ENCODE data around the gene IARS1. TPM values are rescaled to one million over a fixed set of nuclear protein-coding genes. Genes with fewer than 3 reads are reported as not detected.

IARS1 gene
- total RNA-seq, 1 donor from 2014 or later = 227 TPM

DNA sequence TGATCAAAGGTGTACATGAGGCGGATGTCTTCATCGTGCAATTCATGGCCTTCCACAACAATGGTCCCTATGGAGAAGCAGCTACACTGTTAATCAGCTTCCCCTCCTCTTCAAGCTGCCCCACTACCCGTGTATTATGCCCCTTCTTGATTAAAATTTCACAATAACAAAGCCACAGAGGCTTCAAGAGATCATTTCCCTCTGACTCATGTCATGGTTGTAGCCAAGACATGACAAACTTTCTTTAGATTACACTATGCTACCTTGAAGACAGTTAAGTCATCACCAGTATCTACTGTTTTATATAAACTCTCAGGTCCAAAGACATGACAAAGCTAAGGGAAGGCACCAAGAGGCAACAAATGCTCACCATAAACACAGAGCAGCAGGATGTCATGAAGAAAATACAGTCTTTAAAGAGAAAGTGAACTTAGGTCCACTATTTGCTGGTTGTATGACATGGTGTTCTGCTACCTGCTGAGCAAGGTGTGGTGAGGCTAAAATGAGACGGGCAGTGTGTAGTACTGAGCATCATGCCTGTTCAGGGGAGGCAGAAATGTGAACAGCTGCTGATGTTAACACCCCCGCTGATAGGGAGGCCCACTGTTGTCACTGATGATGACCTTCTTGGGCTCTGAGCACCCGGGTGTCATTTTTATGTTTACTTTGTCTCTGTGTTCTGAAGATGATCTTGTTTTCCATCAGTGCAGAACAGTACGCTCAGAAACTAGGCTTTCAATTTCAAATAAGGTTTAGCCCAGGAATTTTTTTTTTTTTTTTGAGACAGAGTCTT, 48.3 kb downstream of the IARS1 start:
- no peak for DNase-seq (ENCODE audit: low read depth, low spot score)

Other genes with a start within 250 kb of the IARS1 start
- gene SPTLC1, start 178.3 kb downstream of the IARS1 start, total RNA-seq = 96.0 and 119 TPM in 2 replicates
- 20.4 and 29.6 TPM in 2 replicates for gene NOL8, start 31.7 kb upstream of the IARS1 start, total RNA-seq
- gene CENPP, start 32.3 kb upstream of the IARS1 start, total RNA-seq = 5.3 and 7.2 TPM in 2 replicates
- gene OGN, start 110.9 kb upstream of the IARS1 start, total RNA-seq = not detected in 2 replicates
- 0.04 and 0.07 TPM in 2 replicates for gene OMD, start 130.8 kb upstream of the IARS1 start, total RNA-seq
- gene ASPN, start 188.8 kb upstream of the IARS1 start, total RNA-seq = 0.07 and 0.11 TPM in 2 replicates
- 0.13 and 0.18 TPM in 2 replicates for gene ECM2, start 242.3 kb upstream of the IARS1 start, total RNA-seq